NCI-H2029 (cell line): Measurements from ENCODE around the gene LRRC75B.
A peak's percentile ranks its signal among the peaks of the same experiment; 100 is the strongest.
"Not testable (repeated sequence)": the region's sequence is repeated elsewhere in the genome, so short reads cannot be mapped to it uniquely, and the experiment has no call there.

Source experiments
- DNase-seq: peaks from one replicate; lab custom pipeline; 2025; lab: John Stamatoyannopoulos, UW

The LRRC75B gene

GRCh38 chr22:24602105-24602749 is 9.4 kb upstream of the LRRC75B start:
- not testable (repeated sequence) for DNase-seq

- peak; percentile 43 for DNase-seq
These were observed 8.6 kb upstream of the LRRC75B start for GRCh38 chr22:24601217-24602104.

- DNase-seq = not testable (repeated sequence)
These were observed 7.3 kb upstream of the LRRC75B start for GRCh38 chr22:24599958-24600715.

- DNase-seq = no peak
These were observed 6.6 kb upstream of the LRRC75B start for GRCh38 chr22:24599514-24599913.

- DNase-seq = not testable (repeated sequence)
These were observed 4.2 kb upstream of the LRRC75B start for GRCh38 chr22:24597076-24597475.

GRCh38 chr22:24595863-24596262 is 3.0 kb upstream of the LRRC75B start:
- DNase-seq = no peak

GRCh38 chr22:24595228-24595627 is 2.4 kb upstream of the LRRC75B start:
- DNase-seq = no peak

- no peak for DNase-seq
These were observed 1.8 kb upstream of the LRRC75B start for GRCh38 chr22:24594569-24595120.

GRCh38 chr22:24593836-24594568 is 1.1 kb upstream of the LRRC75B start:
- DNase-seq = no peak

GRCh38 chr22:24593559-24593835 is 624 bp upstream of the LRRC75B start:
- not testable (repeated sequence) for DNase-seq

GRCh38 chr22:24592058-24592850 is 619 bp downstream of the LRRC75B start:
- DNase-seq = no peak

GRCh38 chr22:24591286-24591830 is 1.5 kb downstream of the LRRC75B start:
- DNase-seq = no peak

GRCh38 chr22:24590596-24591173 is 2.2 kb downstream of the LRRC75B start:
- DNase-seq = no peak

- DNase-seq = no peak
These were observed 3.3 kb downstream of the LRRC75B start for GRCh38 chr22:24589518-24590030.

GRCh38 chr22:24588757-24589481 is 4.0 kb downstream of the LRRC75B start:
- no peak for DNase-seq

GRCh38 chr22:24588381-24588756 is 4.5 kb downstream of the LRRC75B start:
- DNase-seq = no peak

- DNase-seq = no peak
These were observed 4.9 kb downstream of the LRRC75B start for GRCh38 chr22:24587948-24588347.

- no peak for DNase-seq
These were observed 5.6 kb downstream of the LRRC75B start for GRCh38 chr22:24587251-24587650.

- DNase-seq = no peak
These were observed 6.8 kb downstream of the LRRC75B start for GRCh38 chr22:24585927-24586546.
